Tracheal epithelial cell (primary cell): ENCODE results near the gene ZNF483. TPM values are rescaled to one million over a fixed set of nuclear protein-coding genes. Genes with fewer than 3 reads are reported as not detected.

ENCODE experiments used
- total RNA-seq: library from RNA; depleted of rRNA; stranded (reverse); fragments of >200 nt; gene quantifications from 2 replicates; pipeline ENCODE4 v1.2.1, GENCODE V29; 2014

Gene ZNF483
- total RNA-seq = 0.64 and 1.4 TPM in 2 replicates

GRCh38 chr9:111525056-111525977, at the start of gene ZNF483:
ZNF483 (plus strand) TSS chr9:111525179; CDS start chr9:111527396, 2,217 bp downstream.

GRCh38 chr9:111483858-111484571, 41.0 kb upstream of the ZNF483 start, which contains the start of gene ECPAS:
ECPAS (minus strand) TSS chr9:111484383; CDS start chr9:111472918, 11,465 bp downstream.

GRCh38 chr9:111599092-111599954, 74.3 kb downstream of the ZNF483 start, which contains the start of gene PTGR1:
PTGR1 (minus strand) TSS chr9:111599647; CDS start chr9:111597422, 2,225 bp downstream.

Other genes starting within 250 kb of the ZNF483 start
- not detected in 2 replicates for gene OR2K2, start 195.0 kb upstream of the ZNF483 start, total RNA-seq
- 79.9 and 94.9 TPM in 2 replicates for gene ECPAS, start 40.8 kb upstream of the ZNF483 start, total RNA-seq
- 53.3 and 74.6 TPM in 2 replicates for gene PTGR1, start 74.5 kb downstream of the ZNF483 start, total RNA-seq
- 6.4 and 12.0 TPM in 2 replicates for gene DNAJC25, start 106.2 kb downstream of the ZNF483 start, total RNA-seq
- 48.7 and 52.4 TPM in 2 replicates for gene GNG10, start 136.4 kb downstream of the ZNF483 start, total RNA-seq